GM21447 (cell line): ENCODE data around the gene CDKN2A.

Experiments
- ATAC-seq: cut with Tn5 transposase; IDR thresholded peaks from one replicate; pipeline ENCODE4 v1.9.1; 2021; ENCODE audit not compliant: unreplicated experiment

The CDKN2A gene

GRCh38 chr9:22008384-22008716, 14.2 kb upstream of the CDKN2A start:
- no peak for ATAC-seq

DNA sequence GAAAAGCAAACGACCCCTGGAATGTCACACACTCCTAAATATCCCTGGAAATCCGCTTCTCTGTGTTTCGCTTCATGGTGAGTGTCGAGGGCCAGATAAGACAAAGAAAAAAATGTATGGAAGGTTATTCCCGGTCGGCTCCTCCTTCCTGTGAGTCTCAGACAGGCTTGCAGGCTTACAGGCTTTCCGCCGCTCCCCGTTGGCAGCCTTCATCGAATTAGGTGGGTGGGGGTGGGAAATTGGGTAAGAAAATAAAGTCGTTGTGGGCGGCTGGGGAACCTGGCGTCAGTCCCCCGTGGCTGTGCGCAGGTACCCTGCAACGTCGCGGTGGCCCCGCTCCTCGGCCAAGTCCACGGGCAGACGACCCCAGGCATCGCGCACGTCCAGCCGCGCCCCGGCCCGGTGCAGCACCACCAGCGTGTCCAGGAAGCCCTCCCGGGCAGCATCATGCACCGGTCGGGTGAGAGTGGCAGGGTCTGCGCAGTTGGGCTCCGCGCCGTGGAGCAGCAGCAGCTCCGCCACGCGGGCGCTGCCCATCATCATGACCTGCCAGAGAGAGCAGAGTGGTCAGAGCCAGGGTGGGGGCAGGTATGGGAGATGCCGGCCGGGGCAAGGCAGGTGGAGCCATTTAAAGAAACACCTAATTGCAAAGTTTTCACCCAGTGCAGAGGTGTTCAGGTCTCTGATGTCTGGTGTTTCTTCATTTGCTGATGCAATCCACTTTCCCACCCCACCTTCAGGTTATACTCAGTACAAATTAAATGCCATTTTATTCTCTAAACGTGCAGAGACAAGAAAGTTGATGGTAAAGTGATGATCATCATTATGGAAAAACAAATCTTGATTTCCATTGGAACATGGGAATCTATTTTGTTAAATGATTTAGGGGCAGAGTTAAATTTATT, 11.8 kb upstream of the CDKN2A start:
- ATAC-seq: no peak

DNA sequence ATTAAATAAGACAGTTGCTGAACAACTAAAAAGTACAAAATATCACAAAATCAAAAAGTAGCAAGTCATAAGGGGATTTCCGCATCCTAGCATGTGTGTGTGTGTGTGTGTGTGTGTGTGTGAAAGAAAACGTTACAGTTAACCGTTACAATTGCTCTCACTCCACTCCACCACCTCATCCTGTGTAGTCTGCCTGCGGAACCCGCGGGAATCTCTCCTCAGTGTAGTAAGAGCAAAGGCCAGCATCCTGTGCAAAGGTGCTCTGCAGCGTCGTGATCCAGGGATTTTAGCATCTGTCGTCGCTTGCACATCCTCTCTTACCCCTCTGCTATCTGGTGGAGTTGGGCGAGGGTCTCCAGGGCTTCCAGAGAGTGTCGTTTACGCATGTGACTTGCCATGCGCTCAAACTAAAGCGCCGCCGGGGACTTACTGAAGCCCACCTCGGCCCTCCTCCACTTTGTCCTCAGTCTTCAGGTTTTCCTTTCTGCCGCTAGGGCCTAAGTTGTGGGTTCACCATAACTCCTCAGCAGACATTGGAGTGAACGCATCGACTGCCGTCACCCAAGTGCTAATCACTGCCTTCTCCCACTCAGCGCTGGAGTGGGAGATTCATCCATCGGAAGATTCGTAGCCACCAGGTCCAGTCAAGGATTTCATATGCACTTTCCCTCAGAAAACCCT, 11.0 kb upstream of the CDKN2A start:
- no peak for ATAC-seq

- no peak for ATAC-seq
Observed at GRCh38 chr9:22002038-22002437, 7.8 kb upstream of the CDKN2A start.

DNA sequence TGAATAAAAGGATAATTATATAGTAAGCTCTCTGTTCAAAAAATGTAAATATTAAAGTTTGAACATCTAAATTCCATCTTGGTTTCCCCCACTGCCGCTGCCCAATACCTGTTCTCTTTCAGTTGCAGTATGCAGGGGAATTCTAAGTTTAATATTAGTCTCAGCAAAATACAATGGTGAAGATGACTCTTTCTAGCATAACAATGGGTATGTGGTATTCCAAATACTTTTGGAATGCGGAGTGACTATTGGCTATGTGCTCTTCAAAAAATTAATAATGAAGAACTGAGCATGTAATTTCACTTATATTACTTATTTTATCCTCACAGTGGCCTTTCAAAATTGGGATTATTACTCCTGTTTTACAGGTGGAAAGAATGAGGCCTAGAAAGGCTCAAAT, 3.8 kb upstream of the CDKN2A start:
- ATAC-seq: no peak

- no peak for ATAC-seq
Observed at GRCh38 chr9:21997480-21997879, 3.3 kb upstream of the CDKN2A start.

DNA sequence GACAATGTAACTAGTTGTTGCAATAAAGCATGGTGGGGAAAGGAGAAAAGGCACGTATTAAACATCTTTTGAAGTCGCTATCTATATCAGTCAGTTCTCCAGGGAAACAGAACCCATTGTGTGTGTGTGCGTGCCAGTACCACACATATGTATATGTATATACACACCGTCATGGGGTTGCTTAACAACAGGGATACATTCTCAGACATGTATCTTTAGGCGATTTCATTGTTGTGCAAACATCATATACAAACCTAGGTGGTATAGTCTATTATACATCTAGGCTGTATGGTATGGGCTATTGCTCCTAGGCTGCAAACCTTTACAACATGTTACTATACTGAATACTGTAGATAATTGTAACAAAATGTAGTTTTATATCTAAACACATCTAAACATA, 2.7 kb upstream of the CDKN2A start:
- no peak for ATAC-seq

GRCh38 chr9:21996438-21996837, 2.2 kb upstream of the CDKN2A start:
- ATAC-seq: no peak

DNA sequence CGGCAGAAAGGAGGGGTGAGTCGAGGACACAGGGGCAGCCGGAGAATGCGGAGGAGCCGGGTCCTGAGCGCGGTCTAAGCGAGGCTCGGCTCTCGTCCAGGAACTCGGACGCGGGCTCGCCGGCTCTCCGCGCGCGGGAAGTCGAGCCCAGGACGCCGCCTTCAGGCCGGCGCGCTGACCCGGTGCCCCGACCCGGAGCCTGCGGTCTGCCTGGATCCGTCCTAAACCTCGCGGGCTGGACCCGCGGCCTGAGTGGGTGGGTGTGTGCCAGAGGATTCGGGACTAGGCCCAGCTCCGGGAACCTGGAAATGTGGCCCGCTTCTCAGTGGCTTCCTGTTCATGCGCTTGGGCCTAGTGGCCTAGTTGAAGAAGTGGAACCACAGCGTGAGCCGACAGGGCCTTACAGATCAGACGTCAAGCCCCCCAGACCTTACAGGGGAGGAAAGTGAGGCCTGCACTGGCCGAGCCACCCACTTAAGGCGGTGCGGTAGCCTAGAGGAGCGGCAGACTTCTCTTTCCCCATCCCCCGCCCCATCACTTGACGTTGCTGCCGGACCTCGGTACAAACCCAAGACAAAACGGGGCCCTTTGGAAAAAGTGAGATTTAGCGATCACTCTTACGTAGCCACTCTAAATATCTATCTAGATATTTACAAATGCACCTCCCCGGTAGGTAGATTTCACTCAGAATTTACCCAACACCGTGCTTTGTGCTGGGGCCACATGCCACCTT, 1.6 kb upstream of the CDKN2A start:
- peak; percentile 27 for ATAC-seq

DNA sequence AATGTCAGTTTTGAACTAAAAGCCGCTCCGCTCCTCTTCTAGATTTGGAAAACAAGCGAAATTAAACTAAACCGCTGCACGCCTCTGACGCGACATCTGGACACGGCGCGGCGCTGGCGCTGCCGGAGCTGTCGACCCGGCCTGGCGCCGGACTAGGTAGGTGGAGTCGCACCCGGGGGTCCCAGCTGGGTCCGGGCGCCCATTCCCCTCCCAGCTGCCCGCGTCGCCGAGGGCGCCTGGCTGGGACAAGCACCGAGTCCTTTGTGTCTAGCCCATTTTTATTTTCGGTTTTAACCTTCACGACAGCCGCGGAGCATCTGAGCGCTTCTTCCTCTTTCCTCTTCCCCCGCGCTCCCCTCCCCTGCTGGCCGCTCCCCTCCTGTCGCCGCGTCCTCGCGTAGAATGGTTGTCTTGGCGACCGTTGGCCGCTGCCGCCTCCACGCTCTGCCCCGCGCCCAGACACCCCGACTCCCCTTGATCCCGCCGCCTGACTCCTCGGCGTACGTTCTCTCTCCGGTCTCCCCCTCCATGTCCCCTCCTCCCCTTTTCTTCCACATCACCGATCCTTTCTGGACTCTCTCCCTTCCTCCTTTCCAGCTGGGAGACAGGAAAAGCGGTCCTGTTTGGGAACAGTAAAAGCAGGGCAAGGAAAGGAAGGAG, 944 bp upstream of the CDKN2A start:
- ATAC-seq: peak; percentile 84

DNA sequence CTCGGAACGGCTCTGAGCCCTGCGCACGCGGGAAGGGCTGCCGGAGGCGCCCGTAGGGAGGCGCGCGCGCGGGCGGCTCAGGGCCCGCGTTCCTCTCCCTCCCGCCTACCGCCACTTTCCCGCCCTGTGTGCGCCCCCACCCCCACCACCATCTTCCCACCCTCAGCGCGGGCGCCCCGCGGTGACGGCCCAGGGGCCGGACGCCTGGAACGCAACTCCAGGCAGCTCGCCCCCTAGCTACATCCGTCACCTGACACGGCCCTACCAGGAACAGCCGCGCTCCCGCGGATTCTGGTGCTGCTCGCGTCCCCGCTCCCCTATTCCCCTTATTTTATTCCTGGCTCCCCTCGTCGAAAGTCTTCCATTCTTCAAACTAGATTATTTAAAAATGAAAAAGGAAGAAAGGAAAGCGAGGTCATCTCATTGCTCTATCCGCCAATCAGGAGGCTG, 389 bp upstream of the CDKN2A start, which contains the start of gene CDKN2B-AS1:
Gene CDKN2B-AS1, plus strand, starts transcription at position 236 of the 450 bp plus-strand sequence.
- ATAC-seq: peak; percentile 50

- ATAC-seq: no peak
Observed at GRCh38 chr9:21993007-21993406, 1.2 kb downstream of the CDKN2A start.

GRCh38 chr9:21991072-21991959, 2.9 kb downstream of the CDKN2A start:
- ATAC-seq: no peak

DNA sequence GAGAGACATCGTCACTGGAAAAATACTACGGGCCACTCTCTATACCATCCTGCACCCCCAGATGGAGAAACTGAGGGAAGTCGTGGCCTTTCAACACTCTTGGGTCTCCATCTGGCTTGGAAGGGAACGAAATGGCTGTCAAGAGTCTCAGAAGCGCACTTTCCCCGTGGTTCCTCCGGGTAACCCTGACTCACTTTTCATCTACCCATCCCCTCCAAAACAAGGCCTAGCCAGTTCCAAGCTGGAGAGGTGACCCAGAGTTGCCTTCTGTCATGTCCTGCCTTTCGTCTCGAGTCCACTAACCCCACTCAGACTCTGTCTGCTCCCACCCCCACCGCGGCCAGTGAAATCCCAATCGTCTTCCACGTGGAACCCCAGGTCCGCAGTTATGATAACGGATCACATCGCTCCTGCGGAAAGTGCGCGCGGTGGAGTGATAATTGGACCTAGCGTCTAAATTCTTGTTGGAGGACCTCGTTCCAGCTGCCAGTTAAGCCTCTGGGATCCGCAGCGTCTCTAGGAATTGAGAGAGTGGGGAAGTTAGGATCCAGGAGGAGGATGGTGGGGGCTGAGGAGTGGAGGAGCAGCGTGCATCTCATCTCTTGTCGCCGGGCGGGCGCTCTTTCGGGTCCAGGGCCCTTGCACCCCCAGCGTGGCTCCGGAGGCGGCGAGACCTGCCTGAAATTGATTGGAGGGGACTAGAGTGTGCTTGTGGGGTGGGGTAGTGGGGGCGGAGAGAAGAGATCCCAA, 4.6 kb downstream of the CDKN2A start:
- ATAC-seq: no peak

DNA sequence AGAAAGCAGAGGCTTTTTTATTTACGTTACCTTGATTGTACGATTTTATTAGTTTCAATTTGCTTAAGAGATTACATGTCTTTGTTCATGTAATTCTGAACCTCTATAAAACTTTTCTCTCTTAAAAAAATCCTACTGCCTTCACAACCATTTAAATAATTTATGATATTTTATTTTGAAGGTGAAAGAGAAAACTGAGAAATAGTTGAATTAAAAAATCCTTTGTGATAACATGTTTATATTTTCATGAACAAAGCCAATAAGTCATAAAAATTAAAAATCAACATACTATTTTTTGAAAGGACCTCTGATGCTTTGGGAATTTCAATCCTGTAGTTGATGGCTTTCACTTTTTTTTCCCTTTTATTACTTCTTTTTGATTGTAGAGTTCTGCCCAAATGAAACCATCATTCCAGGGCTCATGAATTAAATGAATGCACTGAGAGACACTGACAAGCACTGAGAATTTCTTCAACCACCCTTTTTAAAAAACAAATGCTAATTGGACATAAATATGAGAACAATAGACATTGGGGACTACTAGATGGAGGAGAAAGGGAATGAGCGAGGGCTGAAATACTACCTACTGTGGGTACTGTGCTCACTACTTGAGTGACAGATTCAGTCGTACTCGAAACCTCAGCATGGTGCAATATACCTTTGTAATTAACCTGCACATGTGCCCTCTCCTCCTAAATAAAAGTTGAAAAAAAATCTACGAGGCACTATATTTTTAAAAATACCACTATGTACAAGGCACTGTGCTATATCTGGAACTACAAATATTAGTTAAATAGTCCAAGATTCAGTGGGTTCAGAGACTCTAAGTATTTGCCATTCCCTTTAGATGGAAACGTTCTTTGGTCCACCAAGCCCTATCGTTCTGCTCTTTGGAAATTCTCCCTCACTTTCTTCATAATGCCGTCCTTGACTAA, 5.9 kb downstream of the CDKN2A start:
- ATAC-seq: no peak

DNA sequence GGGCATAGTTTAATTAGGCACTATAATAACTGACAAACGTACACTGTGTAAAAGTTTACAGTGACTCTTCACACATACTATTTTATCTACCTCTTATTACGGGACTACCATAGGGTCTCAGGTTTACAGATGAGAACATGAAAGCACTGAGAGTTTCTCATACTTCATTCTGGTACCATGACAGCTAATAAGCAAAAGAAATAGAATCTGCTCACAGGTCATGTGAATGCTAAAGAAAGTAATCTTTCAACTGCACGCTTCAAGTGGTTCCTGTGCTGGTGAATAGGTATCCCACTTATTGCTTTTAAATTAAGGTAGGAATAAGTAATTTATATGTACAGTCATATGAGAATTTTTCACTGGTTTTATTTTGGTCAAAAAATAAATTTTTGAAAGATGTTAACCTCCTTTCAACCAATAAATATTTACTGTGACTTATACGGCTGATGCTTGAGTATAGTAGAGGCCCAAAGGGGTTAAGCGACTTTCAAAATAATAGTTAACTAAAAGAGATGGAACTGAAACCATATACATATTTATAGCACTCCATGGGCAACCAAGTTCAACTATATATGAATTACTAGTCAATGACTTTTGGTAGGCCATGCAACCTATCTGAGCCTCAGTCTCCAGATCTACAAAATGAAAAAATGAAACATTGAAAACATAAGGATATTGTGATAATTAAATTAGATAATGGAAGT, 8.1 kb downstream of the CDKN2A start:
- ATAC-seq: no peak

- ATAC-seq: no peak
Observed at GRCh38 chr9:21984101-21984500, 10.1 kb downstream of the CDKN2A start.

DNA sequence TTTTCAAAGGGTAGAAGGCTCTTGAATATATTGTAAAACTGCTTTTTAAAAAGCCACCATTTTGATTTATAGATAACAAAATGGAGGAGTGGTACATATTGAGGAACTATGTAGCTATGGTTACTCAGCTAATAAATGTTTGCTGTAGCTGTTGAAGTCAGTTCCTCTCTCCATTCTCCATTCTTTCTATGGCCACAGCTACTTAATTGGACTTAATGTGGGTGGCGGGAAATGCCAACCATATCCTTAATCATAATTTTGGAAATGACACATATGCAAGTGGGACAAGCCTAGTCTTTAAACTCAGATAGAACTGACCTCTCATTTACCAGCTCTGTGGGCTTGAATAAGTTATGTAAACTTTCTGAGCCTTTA, 10.6 kb downstream of the CDKN2A start:
- no peak for ATAC-seq
